ENCODE results near the gene SAMD9.

Gene SAMD9

DNA sequence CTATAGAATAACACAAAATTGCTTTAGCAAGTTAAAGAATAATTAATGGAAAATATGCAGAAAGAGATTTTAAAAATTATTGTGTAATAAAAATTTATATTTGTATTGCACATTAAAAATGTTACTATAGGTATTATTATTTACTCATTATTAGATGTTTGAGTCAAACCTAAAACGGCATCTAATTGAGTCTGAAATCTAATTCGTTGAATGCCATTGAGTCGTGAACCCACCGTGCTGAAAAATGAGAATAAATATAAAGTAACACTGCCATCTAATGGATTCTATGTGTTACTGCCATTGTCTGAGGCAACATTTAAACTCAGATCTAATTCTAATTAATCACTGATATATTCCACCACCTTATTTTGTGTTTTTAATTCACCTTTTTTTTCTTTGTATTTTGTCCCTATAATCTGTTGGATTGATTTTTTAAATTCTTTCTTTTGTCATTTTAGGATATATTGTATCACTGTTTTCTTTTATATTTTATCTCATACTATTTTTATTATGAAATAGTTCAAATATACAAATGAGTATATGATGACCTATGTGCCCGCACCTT lies 62.2 kb downstream of the SAMD9 start:
- Histone ChIP-seq H3K9ac (ENCODE audit: low read depth, low read length) (no peak overlapping the region), H3K27ac (ENCODE audit: low read depth, low read length) (no peak overlapping the region), H3K4me3 (ENCODE audit: low read depth, low read length) (no peak overlapping the region), H3K9me3 (ENCODE audit: control insufficient read depth, insufficient read depth, low read length) (no peaks in the 10 kb centered on the region), H3K4me1 (ENCODE audit: control insufficient read depth, insufficient read depth, low read length) (no peaks in the 10 kb centered on the region), H3K27me3 (ENCODE audit: control insufficient read depth, insufficient read depth, low read length) (no peaks in the 10 kb centered on the region), H3K36me3 (ENCODE audit: control insufficient read depth, insufficient read depth, low read length) (no peaks in the 10 kb centered on the region)

DNA sequence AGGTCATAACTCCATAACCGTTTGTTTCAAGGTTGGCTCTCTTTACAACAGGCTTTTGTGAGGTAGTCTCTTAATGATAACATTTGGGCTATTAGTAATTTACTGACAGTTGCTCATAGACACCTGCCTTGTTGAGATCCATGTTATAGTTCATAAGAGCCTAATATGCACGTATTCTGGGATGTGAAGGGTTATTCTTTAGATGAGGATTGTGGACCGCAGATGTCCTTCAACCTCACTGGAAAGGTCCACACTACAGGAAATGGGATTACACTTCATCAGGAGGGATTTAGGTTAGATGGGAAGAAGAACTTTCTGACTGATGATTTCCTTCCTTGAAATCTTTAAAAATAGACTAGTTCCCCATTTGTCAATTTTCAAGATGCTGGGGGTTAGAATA lies 62.8 kb downstream of the SAMD9 start:
- Histone ChIP-seq H3K9ac (ENCODE audit: low read depth, low read length) (no peak overlapping the region), H3K4me3 (ENCODE audit: low read depth, low read length) (no peak overlapping the region), H3K36me3 (ENCODE audit: control insufficient read depth, insufficient read depth, low read length) (no peaks in the 10 kb centered on the region), H3K4me1 (ENCODE audit: control insufficient read depth, insufficient read depth, low read length) (no peaks in the 10 kb centered on the region), H3K27me3 (ENCODE audit: control insufficient read depth, insufficient read depth, low read length) (no peaks in the 10 kb centered on the region), H3K9me3 (ENCODE audit: control insufficient read depth, insufficient read depth, low read length) (no peaks in the 10 kb centered on the region), H3K27ac (ENCODE audit: low read depth, low read length) (no peak overlapping the region)

DNA sequence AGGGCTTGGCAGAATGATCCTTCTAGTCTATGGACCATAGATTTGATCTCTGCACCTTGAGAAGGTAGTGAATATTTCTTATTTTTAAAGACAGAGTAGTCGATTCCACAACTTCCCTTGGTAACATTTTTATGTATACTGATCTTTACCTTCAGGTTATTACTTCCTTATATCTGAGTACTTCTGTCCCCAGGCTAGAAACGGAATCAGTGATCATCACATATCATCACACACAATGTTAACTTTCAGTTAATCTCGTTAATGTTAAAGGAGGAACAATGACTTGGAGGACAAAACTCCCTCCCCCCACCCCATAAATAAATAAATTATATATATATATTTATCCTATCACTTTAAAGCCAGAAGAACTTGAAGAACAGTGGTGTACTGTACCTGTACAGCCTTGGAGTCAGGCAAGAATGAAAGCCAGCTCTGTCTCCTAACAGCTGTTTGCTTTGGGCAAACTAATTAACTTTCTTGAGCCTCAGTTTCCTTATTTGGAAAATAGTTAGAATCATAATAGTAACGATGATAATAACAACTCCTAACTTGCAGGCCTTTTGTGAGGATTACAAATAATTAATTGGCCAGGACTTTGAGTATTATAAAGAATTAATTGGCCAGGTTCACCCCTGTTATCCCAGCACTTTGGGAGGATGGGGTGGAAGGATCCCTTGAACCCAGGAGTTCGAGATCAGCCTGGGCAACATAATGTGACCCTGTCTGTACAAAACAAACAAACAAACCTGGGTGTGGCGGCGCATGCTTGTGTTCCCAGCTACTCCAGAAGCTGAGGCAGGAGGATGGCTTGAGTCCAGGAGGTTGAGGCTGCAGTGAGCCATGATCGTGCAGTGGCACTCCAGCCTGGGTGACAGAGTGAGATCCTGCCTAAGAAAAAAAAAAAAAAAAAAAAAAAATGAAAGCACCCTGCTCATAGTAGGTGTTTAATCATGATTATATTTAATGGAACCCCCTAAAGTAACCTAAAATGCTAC lies 63.5 kb downstream of the SAMD9 start:
- Histone ChIP-seq H3K27me3 (ENCODE audit: control insufficient read depth, insufficient read depth, low read length) (no peaks in the 10 kb centered on the region), H3K27ac (ENCODE audit: low read depth, low read length) (no peak overlapping the region), H3K9me3 (ENCODE audit: control insufficient read depth, insufficient read depth, low read length) (no peaks in the 10 kb centered on the region), H3K9ac (ENCODE audit: low read depth, low read length) (no peak overlapping the region), H3K4me1 (ENCODE audit: control insufficient read depth, insufficient read depth, low read length) (no peaks in the 10 kb centered on the region), H3K36me3 (ENCODE audit: control insufficient read depth, insufficient read depth, low read length) (no peaks in the 10 kb centered on the region), H3K4me3 (ENCODE audit: low read depth, low read length) (no peak overlapping the region)

DNA sequence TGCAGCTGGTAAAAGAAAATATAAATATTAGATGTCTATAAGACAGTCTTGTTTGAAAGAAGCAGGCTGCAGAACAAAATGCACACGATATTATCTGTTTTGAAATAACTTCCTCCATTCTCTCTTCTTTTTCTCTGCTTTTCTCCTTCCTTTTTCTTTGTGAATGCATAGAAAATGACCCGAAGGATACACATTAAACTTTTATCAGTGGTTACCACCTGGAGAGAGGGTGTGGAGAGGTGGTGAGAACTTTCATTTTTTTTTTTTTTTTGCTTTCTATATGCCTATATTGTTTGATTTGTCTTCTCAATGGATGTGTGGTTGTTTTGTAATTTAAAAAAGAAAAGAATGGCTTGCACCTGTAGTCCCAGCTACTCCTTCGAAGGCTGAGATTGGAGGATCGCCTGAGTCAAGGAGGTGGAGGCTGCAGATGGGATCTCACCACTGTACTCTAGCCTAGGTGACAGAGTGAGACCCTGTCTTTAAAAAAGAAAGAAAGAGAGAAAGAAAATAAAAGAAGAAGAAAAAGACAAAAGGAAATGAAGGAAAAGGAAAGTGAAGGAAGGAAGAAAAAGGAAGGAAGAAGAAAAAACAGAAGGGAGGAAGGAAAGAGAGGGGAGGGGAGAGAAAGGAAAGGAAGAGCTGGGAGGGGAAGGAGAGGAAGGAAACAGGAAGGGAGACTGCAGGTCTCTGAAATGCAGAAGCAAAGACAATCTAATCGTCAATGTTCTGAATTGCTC lies 64.4 kb downstream of the SAMD9 start:
- H3K4me3 ChIP-seq (ENCODE audit: low read depth, low read length) = no peak overlapping the region
- H3K9ac ChIP-seq (ENCODE audit: low read depth, low read length) = no peak overlapping the region

DNA sequence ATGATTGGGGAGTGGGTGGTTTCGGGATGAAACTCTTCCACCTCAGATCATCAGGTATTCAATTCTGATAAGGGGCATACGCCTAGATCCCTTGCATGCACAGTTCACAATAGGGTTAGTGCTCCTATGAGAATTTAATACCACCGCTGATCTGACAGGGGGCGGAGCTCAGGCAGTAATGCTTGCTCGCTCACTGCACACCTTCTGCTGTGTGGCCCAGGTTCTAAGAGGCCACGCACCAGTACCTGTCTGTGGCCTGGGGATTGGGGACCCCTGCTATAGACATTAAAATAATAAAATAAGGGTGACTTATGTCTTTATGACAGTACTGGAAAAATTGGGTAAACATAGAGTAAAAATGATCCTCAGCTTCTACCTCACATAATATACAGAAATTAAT lies 66.1 kb downstream of the SAMD9 start:
- Histone ChIP-seq H3K4me3 (ENCODE audit: low read depth, low read length) (no peak overlapping the region), H3K27ac (ENCODE audit: low read depth, low read length) (no peak overlapping the region), H3K9ac (ENCODE audit: low read depth, low read length) (no peak overlapping the region), H3K9me3 (ENCODE audit: control insufficient read depth, insufficient read depth, low read length) (no peaks in the 10 kb centered on the region), H3K4me1 (ENCODE audit: control insufficient read depth, insufficient read depth, low read length) (peaks cover 2% of the 10 kb centered on the region; the same call in 1 of the 2 replicates), H3K36me3 (ENCODE audit: control insufficient read depth, insufficient read depth, low read length) (no peaks in the 10 kb centered on the region), H3K27me3 (ENCODE audit: control insufficient read depth, insufficient read depth, low read length) (no peaks in the 10 kb centered on the region)

More for the DNA sequence above, 64.4 kb downstream of the SAMD9 start:
- no peaks in the 10 kb centered on the region for H3K36me3 ChIP-seq (ENCODE audit: control insufficient read depth, insufficient read depth, low read length)
- no peaks in the 10 kb centered on the region for H3K9me3 ChIP-seq (ENCODE audit: control insufficient read depth, insufficient read depth, low read length)
- no peak overlapping the region for H3K27ac ChIP-seq (ENCODE audit: low read depth, low read length)
- no peaks in the 10 kb centered on the region for H3K4me1 ChIP-seq (ENCODE audit: control insufficient read depth, insufficient read depth, low read length)
- no peaks in the 10 kb centered on the region for H3K27me3 ChIP-seq (ENCODE audit: control insufficient read depth, insufficient read depth, low read length)
